ENCODE results near the gene HIF3A.
"Not testable (repeated sequence)": the region's sequence is repeated elsewhere in the genome, so short reads cannot be mapped to it uniquely, and the experiment has no call there.

Gene HIF3A

DNA sequence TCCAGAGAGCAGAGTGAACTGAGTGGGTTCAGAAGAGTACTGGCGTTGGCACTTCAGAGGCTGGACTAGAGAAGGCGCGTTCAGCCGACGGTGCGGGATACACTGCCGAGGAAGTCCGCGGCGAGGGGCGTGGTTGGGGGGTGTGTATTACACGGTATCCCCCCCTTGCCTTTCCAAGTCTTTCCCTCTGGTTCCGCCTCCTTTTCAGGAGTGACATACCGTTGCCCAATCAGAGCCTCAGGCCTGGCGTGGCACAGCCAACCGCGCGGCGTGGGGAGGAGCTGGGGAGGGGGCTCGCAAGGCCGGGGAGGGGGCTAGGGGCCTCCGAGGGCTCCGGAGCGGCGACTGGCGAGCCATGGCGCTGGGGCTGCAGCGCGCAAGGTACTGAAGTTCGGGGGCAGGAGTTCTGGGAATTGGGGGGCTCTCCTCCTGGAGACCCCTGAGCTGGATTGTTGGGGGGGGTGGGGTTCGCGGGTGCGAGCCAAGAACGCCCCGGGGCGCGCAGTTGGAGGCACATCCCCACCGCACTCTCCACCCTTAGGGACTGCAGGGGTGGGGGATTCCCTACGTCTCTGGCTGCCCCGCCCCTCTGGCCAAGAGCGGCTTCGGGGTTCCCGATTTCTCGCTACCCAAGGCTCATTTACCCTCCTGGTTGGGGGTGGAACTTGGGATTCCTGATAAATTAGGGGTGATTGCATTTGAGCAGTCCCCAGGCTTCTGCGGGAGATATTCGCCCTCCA is at the start of gene HIF3A:
Gene HIF3A (plus strand): TSS at position 321 of the 740 bp plus-strand sequence. CDS start 35 bp downstream, at position 356.
- DNase-seq: peak; percentile 69

DNA sequence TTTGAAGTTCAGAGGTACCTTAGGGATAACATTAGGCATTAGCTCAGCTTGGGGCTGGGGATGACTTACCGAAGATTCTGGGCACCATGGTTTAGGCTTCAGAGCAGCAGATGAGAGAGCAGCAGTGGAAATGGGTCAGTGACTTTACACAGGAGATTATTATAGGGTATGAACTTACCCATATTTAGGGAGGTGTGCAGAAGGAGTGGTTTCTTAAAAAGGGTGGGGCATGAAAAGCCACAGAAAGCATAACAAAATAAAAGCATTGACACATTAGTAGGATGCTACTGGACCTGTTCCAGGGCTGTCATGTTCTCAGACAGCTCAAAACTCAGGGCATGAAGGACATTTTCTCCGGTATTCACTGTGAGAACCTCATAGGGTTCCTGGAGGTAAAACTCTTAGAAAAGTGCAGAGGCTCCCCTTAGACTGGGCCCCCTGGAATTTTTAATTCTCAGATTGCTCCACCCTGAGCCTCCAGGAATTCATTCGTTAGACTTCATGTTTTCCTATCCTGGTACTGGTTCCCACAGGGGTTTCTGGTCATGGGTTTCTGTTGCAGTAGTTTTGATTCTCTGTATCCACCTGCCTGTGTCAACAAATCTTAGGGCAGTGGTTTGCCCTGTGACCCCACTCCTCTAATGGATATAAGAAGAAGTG is 46.6 kb upstream of the HIF3A start:
- no peak for DNase-seq

DNA sequence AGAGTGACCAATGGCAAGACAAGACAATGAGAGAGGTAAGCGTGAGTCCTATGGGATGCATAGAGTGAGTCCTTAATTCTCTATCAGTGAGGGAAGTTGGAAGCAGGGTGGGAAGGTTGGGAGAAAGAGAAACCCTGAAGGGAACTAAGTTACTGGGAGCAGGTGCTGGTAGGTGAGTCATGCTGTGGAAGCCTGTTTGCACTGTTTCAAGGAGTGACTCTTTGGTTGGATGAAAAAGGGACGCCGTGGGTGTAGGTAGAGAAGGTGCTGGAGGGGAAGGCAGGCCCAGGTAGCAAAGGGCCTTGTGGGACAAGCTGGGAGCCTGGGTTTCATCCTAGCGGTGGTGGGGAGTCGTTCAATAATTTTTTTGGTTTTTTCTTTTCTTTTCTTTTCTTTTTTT is 45.4 kb upstream of the HIF3A start:
- no peak for DNase-seq

DNA sequence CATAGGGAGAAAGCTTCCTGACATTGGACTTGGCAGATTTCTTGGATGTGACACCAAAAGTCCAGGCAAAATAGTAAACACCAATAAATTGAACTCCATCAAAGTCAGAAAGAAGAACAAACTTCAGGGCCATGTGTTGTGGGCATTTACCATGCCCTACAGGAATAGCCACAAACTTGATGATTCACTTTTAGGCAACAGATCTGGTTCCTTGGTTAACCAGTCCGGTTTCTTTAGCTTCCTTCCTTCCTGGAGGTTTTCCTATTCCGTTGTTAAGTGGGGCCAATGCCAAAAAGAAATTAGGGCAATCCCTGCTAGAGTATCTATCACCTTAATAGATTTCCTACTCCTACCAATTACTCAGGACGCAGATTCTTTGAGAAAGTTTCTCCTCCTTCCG is 42.1 kb upstream of the HIF3A start:
- no peak for DNase-seq

DNA sequence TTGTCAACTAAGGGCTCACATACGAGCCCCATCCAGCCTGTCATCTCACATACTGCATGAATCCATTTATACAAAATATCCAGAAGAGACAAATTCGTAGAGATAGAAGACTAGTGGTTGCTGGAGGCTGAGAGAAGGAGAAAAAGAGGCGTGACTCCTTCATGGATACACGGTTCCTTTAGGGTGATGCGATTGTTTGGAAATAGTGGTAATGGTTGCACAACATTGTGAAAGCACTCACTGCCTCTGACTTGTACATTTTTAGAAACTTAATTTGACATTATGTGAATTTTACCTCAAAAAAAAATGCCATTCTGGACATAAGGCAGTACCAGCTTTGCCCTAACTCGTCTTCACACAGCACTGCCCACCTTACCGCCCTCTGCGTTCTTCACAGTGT is 40.0 kb upstream of the HIF3A start:
- no peak for DNase-seq

DNA sequence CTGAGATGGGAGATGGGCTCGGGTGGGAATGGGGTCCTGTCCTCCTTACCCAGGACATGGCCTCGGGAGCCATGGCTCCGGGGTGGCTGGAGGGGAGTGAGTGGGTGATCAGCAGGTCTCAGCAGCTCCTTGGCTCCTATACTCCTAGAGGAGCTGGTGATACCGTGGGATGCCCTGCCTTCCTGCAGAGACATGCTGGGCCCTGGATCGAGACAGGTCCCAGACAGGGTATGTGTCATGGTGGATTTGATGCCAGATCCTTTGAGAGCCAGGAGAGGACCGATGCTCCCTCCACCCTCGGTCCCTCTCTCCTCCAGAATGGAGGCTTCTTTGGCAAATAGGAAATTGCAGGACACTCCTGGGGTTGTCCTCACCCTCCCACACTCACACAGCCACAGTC is 35.3 kb upstream of the HIF3A start:
- not testable (repeated sequence) for DNase-seq

DNA sequence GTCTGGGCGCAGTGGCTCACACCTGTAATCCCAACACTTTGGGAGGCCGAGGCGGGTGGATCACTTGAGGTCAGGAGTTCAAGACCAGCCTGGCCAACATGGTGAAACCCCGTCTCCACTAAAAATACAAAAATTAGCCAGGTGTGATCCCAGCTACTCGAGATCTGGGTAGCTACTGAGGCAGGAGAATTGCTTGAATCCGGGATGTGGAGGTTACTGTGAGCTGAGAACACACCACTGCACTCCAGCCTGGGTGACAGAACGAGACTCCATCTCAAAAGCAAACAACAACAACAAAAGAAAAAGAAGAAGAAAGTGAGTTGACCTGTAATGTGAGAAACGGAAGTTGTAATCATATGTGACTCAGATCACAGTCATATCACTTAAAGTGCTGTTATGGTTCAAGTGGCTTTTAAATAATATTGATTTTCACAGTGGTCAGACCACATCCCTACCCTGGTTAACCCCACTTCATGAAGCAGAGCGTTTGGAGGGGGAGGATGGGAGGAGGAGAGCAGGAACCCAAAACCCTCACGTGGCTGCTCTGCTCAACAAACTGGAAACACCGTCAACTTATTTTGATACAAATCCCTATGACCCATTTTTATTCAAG is 34.1 kb upstream of the HIF3A start:
- DNase-seq: not testable (repeated sequence)

DNA sequence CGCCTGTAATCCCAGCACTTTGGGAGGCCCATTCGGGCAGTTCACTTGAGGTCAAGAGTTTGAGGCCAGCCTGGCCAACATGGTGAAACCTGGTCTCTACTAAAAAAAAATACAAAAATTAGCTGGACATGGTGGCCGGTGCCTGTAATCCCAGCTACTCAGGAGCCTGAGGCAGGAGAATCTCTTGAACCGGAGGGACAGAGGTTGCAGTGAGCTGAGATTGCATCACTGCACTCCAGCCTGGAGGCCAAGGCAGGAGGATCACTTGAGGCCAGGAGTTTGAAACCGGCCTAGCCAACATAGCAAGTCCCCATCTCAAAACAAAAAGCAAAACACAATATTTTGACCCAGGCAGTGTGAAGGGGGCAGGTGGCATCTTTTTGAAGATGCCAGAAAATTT is 32.0 kb upstream of the HIF3A start:
- not testable (repeated sequence) for DNase-seq

DNA sequence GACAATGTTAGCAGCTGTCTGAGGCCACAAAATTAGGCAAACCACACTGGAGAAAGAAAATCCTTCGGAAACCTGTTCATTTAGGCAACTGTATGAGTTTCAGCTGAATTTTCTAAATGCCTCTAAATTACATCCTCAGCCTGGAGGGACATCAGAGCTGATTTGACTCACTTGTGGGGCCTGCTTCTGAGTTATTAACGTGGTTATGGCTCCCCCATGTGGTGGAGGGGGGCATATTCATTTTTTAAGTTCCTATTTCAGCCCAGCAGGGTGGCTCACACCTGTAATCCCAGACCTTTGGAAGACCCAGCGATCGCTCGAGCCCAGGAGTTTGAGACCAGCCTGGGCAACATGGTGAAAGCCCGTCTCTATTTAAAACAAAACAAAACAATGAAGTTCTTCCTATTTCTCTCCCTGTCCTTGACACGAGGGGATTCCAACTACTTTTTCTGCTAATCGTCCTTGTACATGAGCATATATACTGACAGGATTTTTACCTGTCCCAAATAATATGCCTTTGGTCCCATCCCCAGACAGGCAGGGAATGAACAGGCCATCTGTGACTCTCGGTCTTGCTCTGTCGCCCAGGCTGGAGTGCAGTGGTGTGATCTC is 31.5 kb upstream of the HIF3A start:
- DNase-seq: peak; percentile 82

DNA sequence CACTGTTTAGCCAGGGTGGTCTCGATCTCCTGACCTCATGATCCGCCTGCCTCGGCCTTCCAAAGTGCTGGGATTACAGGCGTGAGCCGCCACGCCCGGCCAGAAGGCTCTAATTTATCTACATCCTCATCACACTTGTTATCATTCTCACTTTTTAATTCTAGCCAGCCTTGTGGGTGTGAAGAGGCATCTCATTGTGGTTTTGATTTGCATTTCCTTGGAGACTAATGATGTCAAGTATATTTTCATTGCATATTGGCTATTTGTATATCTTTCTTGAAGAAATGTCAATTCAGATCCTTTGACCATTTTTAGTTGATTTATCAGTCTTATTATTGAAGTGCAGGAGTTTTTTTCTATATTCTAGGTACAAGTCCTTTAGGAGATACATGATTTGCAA is 27.7 kb upstream of the HIF3A start:
- no peak for DNase-seq

DNA sequence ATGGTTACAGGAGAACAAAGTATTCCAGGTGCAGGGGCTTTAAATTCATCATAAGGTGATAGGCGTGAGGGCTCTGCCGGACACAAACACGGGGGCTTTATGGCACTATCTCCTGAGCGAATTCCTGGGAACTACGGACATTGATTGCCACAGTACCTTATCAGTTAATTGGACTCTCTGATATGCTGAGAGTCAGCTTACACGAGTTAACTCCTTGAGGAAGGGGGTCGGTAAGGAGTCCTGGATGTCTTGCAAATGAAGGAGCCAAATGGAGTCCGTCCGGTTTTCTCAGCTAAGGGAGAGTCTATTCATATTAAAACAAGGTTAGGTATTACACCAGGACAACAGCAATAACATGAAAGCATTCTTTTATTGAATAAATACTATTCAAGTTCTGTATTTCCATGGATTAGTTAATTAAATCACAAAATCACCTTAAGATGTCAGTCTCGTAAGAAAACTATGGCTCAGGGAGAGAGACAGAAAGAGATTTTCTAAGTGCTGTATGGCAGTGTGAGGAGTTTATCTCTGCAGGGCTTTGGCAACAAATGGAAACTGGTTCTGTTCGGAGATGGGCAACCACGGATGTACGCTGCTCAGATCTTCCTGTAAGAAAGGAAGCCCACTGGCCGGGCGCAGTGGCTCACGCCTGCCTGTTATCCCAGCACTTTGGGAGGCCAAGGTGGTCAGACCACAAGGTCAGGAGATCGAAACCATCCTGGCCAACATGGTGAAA is 26.2 kb upstream of the HIF3A start:
- no peak for DNase-seq

DNA sequence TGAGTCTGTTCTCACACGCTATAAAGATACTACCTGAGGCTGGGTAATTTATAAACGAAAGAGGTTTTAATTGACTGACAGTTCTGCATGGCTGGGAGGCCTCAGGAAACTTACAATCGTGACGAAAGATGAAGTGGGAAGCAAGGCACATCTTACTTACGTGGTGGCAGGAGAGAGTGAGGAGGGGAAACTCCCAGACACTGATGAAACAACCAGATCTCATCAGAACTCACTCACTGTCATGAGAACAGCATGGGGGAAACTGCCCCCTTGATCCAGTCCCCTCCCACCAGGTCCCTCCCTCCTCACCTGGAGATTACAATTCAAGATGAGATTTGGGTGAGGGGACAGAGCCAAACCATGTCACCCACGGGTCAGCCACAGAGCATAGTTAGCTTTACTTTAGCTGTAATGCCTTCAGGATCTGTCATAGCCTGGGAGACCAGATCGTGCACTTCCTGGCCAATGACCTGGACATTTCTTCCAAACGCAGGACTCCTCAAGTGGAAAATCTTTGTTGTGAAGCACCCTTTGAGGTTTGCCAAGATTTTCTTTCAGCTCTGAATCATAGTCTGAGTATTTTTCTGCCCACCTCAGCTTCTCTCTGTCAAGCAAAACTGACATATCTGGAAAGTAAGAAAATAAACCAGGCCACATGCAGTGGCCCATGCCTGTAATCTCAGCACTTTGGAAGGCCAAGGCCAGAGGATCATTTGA is 25.2 kb upstream of the HIF3A start:
- no peak for DNase-seq

DNA sequence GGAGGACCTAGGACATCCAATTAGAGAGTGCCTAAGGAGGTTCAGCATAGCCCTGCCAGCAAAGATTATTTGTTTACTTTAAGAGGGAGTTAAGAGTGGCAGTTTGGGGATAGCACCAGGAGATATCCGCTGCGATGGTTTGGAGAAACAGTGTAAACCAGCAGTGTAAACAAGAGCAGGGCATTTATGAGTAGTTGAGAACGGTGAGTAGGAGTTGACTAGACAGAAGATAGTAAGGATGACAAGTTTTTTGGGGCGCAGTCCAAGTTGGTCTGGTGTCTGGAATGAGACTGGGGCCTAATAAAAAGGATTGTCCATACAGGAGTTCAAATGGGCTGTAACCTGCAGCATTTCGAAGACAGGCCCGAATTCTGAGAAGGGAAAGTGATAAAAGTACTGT is 22.9 kb upstream of the HIF3A start:
- not testable (repeated sequence) for DNase-seq

DNA sequence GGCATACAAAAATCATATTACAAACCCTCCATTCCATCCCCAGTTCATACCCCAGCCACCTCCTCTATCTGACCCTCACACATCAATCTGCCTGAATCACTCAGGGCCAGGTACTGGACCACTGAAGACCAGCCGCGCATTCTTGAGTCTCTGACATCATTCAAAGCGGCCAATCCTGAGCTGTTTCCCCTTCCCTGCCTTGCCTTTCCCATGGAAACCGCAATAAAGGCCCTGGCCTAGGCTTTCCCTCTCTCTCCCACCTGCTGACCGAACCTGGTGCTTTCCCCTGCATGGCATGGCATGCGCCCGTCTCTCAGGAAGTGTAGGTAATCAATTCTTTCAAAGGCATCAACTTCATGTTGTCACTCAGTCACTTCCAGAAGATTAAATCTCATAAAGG is 17.7 kb upstream of the HIF3A start:
- no peak for DNase-seq

DNA sequence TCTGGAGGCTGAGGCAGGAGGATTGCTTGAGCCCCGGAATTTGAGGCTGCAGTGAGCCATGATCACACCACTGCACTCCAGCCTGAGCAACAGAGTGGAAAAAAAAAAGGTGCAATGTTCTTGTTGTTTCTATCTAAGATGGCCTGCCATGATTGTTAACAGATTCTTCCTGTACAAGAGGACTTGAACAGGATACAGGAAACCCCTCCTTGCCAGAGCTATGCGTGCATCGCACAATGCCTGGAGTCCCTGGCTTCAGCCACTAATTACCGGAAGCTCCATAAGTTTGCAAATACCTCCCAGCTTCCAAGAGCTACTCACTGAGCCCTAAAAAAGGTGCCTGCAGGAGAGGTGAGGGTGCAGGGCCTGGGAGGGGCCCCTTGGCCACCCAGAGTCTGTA is 13.1 kb upstream of the HIF3A start:
- DNase-seq: no peak

DNA sequence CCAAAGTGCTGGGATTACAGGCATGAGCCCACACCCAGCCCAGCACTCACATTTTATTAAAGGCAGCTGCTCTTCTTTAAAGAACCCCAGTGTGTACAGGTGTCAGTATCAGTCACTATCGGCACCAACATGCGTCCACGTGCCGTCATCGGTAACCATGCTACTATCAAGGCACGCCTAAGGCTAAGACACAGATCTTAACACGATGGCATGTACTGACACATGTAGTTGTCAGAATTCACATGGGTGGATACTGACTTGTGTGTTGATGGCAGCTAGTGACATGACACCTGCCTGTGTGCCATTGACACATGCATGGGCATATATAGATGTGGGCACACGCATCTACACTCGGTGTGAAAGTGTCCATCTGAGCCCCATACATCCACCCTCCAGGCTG is 12.2 kb upstream of the HIF3A start:
- DNase-seq: no peak

DNA sequence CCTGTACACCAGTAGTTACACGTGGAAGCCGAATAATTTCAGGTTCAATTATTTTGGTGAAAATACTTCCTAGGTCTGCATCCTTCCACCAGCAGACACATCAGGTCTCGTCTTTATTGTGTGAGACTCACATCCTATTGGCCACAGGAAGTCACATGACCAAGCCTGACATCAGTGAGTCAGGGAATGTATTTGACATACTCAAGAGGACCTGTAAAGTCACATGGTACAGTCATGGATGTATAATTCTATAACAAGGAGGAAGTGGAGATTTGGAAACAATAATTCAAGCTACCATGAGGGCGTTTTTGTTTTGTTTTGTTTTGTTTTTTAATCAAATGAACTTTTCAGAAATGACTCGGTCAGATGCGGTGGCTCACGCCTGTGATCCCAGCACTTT is 9.3 kb upstream of the HIF3A start:
- no peak for DNase-seq

DNA sequence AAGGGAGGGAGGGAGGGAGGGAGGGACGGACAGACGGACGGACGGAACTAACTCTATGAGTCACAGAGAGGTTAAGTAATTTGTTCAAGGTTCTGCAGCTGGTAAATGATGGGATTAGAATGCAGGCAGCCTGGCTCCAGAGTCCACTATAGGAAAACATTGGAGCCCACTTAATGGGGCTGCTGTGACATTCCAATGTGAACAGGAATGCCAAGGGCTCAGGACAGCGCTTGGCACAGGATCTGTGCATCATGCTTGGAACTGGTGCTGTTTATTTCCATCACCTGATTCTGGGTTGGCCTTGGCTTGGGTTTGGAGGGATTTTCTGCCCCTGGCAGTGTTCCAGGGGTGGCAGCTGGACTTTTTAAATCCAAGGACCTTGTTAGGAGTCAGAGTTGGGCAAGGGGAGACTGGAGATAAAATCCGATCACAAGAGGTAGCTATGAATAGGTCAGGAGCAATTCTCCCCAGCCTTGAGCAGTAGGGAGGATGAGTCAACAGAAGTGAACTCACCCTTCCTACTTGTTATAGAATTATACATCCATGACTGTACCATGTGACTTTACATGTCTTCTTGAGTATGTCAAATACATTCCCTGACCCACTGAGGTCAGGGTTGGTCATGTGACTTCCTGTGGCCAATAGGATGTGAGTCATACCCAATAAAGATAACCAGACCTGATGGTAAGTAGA is 7.8 kb upstream of the HIF3A start:
- no peak for DNase-seq

DNA sequence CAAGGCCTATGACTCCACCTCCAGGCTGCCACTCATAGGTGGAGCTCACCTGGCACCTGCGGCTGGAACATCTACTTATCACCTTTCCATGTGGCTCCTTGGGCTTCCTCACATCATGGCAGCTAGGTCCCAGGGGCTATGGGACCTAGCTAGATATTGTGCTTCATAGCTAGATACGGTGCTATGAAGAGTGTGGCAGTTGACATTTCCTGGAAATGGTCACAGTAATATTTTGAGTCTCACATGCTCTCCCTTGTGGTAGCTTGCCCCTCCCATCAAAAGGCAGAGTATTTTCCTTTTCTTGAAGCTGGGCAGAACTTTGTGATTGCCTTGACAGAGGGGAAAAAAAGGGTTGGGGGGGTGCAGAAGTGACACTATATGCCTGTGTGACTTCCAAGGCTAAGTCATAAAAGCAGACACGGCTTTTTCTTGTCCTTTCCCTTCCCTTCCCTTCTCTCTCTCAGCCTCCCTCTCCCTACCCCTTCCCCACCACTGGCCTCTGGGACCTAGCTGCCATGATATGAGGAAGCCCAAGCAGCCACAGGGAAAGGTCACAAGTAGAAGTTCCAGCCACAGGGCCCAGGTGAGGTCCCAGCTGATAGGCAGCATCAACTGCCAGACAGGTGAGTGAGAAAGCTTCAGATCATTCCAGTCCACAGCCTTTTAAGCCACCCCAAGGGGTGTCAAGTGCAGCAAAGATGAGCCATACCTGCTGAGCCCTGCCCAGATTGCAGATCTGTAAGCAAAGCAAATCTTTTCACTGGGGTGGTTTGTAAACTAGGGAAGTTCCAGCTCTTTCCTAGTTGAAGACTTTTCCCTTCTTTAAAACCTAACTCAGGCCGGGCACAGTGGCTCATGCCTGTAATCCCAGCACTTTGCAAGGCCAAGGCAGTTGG is 6.9 kb upstream of the HIF3A start:
- no peak for DNase-seq

DNA sequence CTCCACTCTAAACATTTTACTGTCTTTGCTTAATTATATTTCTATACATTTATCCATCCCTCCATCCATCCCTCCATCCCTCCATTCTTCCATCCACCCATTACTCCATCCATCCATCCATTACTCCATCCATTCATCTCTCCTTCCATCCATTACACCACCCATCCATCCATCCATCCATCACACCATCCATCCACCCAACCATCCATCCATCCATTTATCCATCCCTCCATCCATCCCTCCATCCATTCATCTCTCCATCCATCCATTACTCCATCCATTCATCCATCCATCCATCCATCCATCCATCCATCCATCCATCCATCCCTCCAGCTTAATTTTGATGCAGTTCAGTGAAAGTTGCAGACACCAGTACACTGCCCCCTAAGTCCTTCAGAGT is 5.0 kb upstream of the HIF3A start:
- DNase-seq: no peak

DNA sequence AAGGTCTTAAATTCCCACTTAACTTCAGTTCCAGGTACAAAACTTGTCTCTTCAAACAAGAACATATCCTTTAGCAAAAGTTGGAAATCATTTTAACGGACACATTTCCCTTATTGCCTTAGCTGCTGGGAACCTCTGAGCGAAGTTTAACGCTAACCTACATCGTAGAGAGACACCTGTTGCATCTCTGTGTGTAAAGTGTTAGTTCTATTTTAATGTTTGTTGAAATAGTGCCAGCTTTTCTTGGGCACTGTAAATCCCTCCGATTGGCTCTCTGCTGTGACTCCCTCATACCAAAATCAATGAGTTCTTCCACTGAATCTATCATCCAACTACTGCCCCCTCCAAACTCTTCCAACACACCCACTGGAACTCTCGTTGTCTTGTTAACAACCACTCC is 2.3 kb upstream of the HIF3A start:
- no peak for DNase-seq

All from midbrain (tissue), 1 donor.